Transverse colon (tissue), 4 donors: Measurements from ENCODE around the gene UQCRHL. TPM values are rescaled to one million over a fixed set of nuclear protein-coding genes. Genes with fewer than 3 reads are reported as not detected.

Experiments used
- DNase-seq: peaks from one replicate; pipeline ENCODE4 v3.0.0-alpha.2; 2019
- H3K27ac ChIP-seq, 4 donors: fragments of 200-600 bp; sonication (generic); 2 replicates each; pipeline ENCODE4 v1.5.1; 2016 to 2018; ENCODE audit warnings: inconsistent platforms in 4 of 4
- H3K27me3 ChIP-seq: fragments of 200-600 bp; sonication (generic); 2 replicates; pipeline ENCODE4 v1.5.1; 2017; ENCODE audit warnings: inconsistent platforms
- H3K36me3 ChIP-seq, 4 donors: fragments of 200-600 bp; sonication (generic); 2 replicates each; pipeline ENCODE4 v1.5.1; 2017 to 2019; ENCODE audit warnings: inconsistent platforms in 4 of 4
- H3K4me1 ChIP-seq, 4 donors: fragments of 200-600 bp; sonication (generic); 2 replicates each; pipeline ENCODE4 v1.5.1; 2017 to 2020; ENCODE audit warnings: inconsistent platforms in 4 of 4
- H3K4me3 ChIP-seq, 4 donors: fragments of 200-600 bp; sonication (generic); 1 replicate in 1 of 4; 2 replicates in 3 of 4; pipeline versions ENCODE4 v1.5.1 to v1.6.1; 2017 to 2019; ENCODE audit warnings: inconsistent platforms in 4 of 4
- H3K9me3 ChIP-seq, 2 donors: fragments of 200-600 bp; sonication (generic); 2 replicates each; pipeline ENCODE4 v1.5.1; 2017 to 2019; ENCODE audit warnings: inconsistent platforms in 2 of 2
- CTCF ChIP-seq, 5 experiments: fragments of 200-600 bp in 3 of 5; fragments of 450-650 bp in 2 of 5; sonication (generic) in 3 of 5; IDR thresholded peaks; 1 replicate in 2 of 5; 2 replicates in 3 of 5; pipeline ENCODE4 v1.5.1; 2016 to 2017; ENCODE audit warnings: antibody characterized with exemption in 5 of 5, inconsistent platforms in 3 of 5, mild to moderate bottlenecking in 2 of 5, moderate library complexity in 1 of 5
- EP300 ChIP-seq: sonication (generic); formaldehyde crosslinking; IDR thresholded peaks from one replicate; pipeline ENCODE4 v1.6.1; 2017; ENCODE audit warnings: antibody characterized with exemption, low read depth
- POLR2A ChIP-seq: fragments of 450-650 bp; IDR thresholded peaks from one replicate; pipeline ENCODE4 v1.6.1; 2016; ENCODE audit warnings: antibody characterized with exemption, mild to moderate bottlenecking, moderate library complexity
- POLR2AphosphoS5 ChIP-seq, 3 donors: sonication (generic); formaldehyde crosslinking; IDR thresholded peaks; one replicate each; pipeline ENCODE4 v1.6.1; 2016; ENCODE audit warnings: antibody characterized with exemption in 3 of 3
- WGBS, 2 donors: methylation state at CpG; one replicate each; pipeline ENCODE4 v1.1.5; 2018; ENCODE audit warnings: low coverage in 1 of 2; 5-methylcytosine and 5-hydroxymethylcytosine counted together
- in situ Hi-C, 4 donors: fragments of 200-750 bp; cut with MboI; loops; one replicate each; pipeline versions ENCODE4 v1.15.0 to v1.15.1; 2017; ENCODE audit warnings: low sequenced_read_pairs in 3 of 4, low pct_ligation_motif_present in 1 of 4, low pct_unique_long_range_greater_than_20kb in 1 of 4
- intact Hi-C: fragments of 100-400 bp; cut with DNase I; formaldehyde crosslinking; loops from one replicate; pipeline ENCODE4 v1.15.1; 2023; ENCODE audit warnings: low total_unique reads
- total RNA-seq, 4 donors: library from RNA; depleted of rRNA; stranded (reverse); fragments of >200 nt; gene quantifications; one replicate each; pipeline ENCODE4 v1.1.0, GENCODE V29; 2016

Gene UQCRHL
- total RNA-seq, 4 donors from 2014 or later = 0.75 to 3.0 (median 1.7) TPM

GRCh38 chr1:15760520-15761211 is 46.8 kb downstream of the UQCRHL start:
- no peaks in the 10 kb centered on the region for H3K9me3 ChIP-seq
- in situ Hi-C loops (no loop called here), intact Hi-C loops (no loop called here)
- H3K36me3 ChIP-seq = no peaks in the 10 kb centered on the region
- H3K4me3 ChIP-seq = peak overlapping the region in 2 of 4 donors; percentile 5 to 9
- peaks cover 13 to 92% (median 58%) of the 10 kb centered on the region in 4 donors for H3K4me1 ChIP-seq
- TF ChIP-seq POLR2A (no peak), POLR2AphosphoS5 (IDR thresholded peaks at IDR 0.05) (peak in 2 of 3 donors; percentile 30 to 51), EP300 (no peak)
- H3K27ac ChIP-seq = peak overlapping the region; percentile 71 to 87 (median 85)
- 62% methylated on average over 10 of the region's 12 CpGs; no CpG with 5 or more reads in 1 of the 2 donors for WGBS, 2 donors
- peak; percentile 30 for DNase-seq
- peaks cover 20% of the 10 kb centered on the region for H3K27me3 ChIP-seq

GRCh38 chr1:15758953-15759661 is 48.3 kb downstream of the UQCRHL start:
- Histone ChIP-seq H3K27ac (peak overlapping the region; percentile 71 to 87 (median 85)), H3K4me3 (peak overlapping the region; percentile 32 to 84 (median 76)), H3K4me1 (peaks cover 6 to 84% (median 48%) of the 10 kb centered on the region in 4 donors), H3K27me3 (peaks cover 20% of the 10 kb centered on the region), H3K9me3 (no peaks in the 10 kb centered on the region), H3K36me3 (no peaks in the 10 kb centered on the region)
- intact Hi-C loops (no loop called here), in situ Hi-C loops (no loop called here)
- TF ChIP-seq EP300 = no peak
- no peak for TF ChIP-seq POLR2A
- TF ChIP-seq CTCF (IDR thresholded peaks at IDR 0.05) = no peak
- TF ChIP-seq POLR2AphosphoS5 (IDR thresholded peaks at IDR 0.05) = no peak
- WGBS, 2 donors = 9% methylated on average over 24 of the region's 58 CpGs; no CpG with 5 or more reads in 1 of the 2 donors
- no peak for DNase-seq

GRCh38 chr1:15758343-15758931 is 49.0 kb downstream of the UQCRHL start, which contains the start of gene FBLIM1:
TSS of gene FBLIM1 (plus strand) at chr1:15758795. CDS start at chr1:15764984, 6,189 bp downstream.
- no peaks in the 10 kb centered on the region for H3K9me3 ChIP-seq
- H3K27ac ChIP-seq = peak within 1 kb of the TSS; percentile 71 to 87 (median 85)
- 7% methylated on average over 10 of the region's 58 CpGs; no CpG with 5 or more reads in 1 of the 2 donors for WGBS, 2 donors
- no peak for TF ChIP-seq POLR2A
- TF ChIP-seq POLR2AphosphoS5 (IDR thresholded peaks at IDR 0.05) = no peak
- no peak for TF ChIP-seq CTCF (IDR thresholded peaks at IDR 0.05)
- TF ChIP-seq EP300 = no peak
- H3K4me1 ChIP-seq = peaks cover 3 to 78% (median 42%) of the 10 kb centered on the region in 4 donors
- H3K4me3 ChIP-seq = peak within 1 kb of the TSS; percentile 32 to 84 (median 76)
- in situ Hi-C loops (no loop called here), intact Hi-C loops (no loop called here)
- no peaks in the 10 kb centered on the region for H3K36me3 ChIP-seq
- no peak for DNase-seq
- peaks cover 20% of the 10 kb centered on the region for H3K27me3 ChIP-seq

- Histone ChIP-seq H3K4me1 (peaks cover 3 to 71% (median 38%) of the 10 kb centered on the region in 4 donors), H3K27ac (peak overlapping the region; percentile 71 to 87 (median 85)), H3K27me3 (peaks cover 20% of the 10 kb centered on the region), H3K4me3 (peak overlapping the region; percentile 32 to 84 (median 76)), H3K9me3 (no peaks in the 10 kb centered on the region), H3K36me3 (no peaks in the 10 kb centered on the region)
- in situ Hi-C loops = no loop called here
- peak; percentile 70 for DNase-seq
- intact Hi-C loops = no loop called here
- 8% methylated on average over 20 of the region's 24 CpGs; no CpG with 5 or more reads in 1 of the 2 donors for WGBS, 2 donors
- TF ChIP-seq EP300 (no peak), POLR2AphosphoS5 (IDR thresholded peaks at IDR 0.05) (peak in 1 of 3 donors; percentile 64), POLR2A (peak; percentile 62), CTCF (IDR thresholded peaks at IDR 0.05) (peak in 1 of 5 experiments; percentile 9)
These were observed 49.7 kb downstream of the UQCRHL start for GRCh38 chr1:15757575-15758342.
